ENCODE data around the gene RASA4.
"Not testable (repeated sequence)": the region's sequence is repeated elsewhere in the genome, so short reads cannot be mapped to it uniquely, and the experiment has no call there.

The RASA4 gene

DNA sequence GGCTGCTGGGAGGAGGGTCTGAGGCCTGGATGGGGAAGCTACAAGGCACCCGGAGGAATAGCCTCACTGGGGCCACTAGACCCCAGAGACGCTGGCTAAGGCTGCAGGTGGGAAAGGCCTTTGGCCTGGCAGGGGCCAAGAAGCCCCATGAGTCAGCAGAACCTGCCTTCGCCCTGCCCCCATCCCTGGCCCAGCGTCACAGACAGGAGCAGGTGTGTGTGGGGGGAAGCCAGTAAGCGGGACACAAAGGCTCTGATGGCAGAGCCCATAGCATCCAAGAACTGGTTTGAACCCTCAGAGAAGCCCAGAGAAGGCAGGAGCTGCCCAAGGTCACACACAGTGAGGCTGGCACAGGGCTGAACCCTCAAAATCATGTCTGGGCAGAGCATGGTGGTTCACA lies 9.7 kb downstream of the RASA4 start:
- DNase-seq (ENCODE audit: low read depth in 2 of 2): not testable (repeated sequence)

DNA sequence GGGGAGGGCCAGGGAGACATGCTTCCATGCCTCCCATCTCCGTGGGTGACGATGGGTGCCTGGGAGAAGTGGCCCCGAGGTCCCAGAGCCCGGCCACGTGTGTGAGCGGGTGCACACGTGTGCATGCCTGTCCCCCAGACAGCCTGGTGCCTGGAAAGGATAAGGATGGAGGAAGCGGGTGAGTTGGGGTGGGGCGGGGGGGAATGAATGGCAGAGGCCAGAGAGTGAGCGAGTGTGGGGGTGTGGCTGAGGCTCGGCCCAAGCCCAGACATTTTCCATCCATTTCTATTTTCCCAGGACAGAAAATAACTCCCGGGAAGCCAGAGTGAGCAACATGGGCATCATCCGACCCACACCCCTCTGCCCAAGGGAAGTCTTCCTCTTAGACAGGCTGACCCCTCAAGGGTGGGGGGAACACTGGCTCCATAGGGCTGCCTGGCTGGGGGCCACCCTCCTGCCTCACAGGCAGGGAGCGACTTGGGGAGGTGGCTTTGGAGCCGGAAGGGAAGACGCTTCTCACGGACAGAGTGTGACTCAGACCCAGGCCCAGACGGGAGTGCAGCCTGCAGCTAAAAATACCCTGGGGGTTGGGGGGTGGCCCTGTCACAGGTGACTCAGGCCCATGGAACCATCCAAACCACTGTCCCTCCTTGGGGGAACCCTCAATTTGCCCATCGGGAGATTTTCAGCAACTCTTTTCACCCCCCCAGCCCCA lies 12.0 kb downstream of the RASA4 start:
- DNase-seq (ENCODE audit: low read depth in 2 of 2): not testable (repeated sequence)

DNA sequence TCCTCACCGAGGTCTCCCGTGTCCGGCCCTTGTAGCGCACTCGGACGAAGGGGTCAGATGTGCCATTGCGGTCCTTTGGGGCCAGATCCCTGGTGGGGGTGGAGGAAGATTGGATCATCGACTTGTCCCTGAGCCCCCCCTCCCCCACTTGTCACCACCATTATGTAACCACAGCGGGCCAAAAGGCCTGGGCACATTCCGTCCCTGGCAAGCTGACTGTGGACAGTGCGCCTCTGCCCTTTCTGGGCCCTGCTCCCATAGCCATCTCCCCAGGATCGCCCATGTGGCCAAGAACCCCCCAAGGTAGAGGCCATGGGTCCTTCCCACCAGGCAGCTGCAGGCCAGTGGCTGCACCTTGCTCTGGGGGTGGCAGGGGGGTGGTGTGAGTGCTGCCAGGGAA lies 14.2 kb downstream of the RASA4 start:
- DNase-seq (ENCODE audit: low read depth in 2 of 2): not testable (repeated sequence)

DNA sequence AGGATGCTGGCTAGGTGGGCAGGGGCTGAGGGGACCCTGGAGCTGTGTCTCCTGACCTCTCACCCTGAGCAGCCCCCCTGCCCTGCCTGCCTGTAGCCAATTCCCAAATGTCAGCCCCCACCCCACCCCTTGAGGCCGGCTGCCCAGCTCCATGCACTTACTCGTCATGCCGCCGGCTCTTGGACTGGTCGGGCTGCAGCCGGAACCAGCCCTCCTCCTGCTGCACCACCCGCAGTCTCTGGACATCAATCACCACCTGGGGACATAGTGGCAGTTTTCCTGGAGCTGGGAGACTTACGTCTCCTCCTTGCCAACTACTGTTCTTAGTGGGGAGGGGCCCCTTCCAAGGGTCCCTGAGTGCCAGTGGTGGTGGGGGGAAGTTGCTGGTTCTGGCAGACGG lies 16.9 kb downstream of the RASA4 start:
- not testable (repeated sequence) for DNase-seq (ENCODE audit: low read depth in 2 of 2)

DNA sequence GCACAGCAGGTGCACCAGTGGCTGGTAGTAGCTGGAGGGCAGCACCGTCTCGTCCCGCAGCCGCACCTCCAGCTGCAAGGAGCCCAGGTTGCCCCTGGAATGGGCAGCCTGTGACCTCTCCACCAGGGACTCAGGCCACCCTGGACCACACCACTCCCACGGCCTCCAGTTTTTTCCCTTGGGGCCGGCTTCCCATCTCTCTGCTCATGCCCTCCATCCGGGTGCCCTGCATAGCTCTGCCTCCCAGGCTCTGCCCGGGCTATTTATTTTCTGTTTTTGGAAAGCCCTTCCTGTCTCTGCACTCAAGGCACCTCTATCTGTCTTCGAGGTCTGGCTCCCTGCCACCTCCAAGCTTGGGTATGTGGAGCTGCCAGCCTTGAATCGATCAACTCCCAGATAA lies 20.5 kb downstream of the RASA4 start:
- not testable (repeated sequence) for DNase-seq (ENCODE audit: low read depth in 2 of 2)

DNA sequence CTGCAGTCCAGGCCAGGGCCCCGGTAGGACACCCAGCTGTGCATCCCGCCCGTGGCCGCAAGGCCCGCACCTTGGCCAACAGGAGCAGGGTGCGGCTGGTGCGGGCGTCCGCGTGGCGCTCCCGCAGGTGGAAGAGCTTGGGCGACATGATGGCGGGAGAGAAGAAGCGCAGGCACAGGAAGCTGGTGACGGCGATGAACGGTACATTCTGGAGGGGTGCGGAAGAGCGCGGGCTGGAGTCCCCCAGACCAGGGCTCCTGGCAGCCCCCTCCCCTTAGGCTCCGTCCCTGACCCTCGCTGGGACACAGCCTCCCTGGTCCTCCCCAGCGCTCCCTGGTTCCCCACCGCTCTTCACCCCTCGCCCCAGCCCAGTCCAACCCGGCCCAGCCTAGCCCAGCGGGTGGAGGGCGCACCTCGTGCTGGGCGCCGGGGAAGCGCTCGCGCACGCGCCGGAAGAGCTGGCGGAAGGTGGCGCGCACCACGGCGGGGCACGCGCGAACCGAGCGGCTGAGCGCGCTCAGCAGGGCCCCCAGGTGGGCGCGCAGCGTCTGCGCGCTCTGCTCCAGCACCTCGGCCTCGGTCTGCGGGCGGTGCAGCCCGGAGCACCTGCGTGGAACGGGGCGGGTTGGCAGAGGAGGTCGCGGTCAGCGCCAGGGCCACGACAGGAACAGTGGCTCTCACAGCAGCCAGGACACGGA lies 22.8 kb downstream of the RASA4 start:
- not testable (repeated sequence) for DNase-seq (ENCODE audit: low read depth in 2 of 2)

DNA sequence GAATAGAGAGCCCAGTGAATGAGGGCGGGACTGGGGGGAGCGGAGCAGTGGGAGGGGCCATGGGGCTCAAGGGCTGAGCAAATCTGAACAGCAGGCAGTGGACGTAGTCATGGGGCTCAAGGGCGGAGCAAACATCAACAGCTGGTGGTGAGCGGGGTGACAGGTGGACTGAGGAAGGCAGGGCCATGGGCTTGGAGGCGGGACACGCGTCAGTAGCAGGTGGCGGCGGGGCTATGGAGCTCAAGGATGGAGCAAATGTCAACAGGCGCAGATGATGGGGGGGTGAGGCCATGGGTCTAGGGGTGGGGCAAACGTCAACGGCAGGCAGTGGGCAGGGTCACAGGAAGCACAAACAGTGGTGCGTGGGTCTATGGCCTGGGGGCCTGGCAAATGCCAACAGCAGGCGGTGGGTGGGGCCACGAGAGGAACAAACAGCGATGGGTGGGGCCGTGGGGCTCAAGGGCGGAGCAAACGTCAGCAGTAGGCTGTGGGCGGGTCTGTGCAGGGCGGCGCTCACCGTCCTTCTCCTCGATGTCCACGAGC lies 24.0 kb downstream of the RASA4 start:
- DNase-seq (ENCODE audit: low read depth in 2 of 2): not testable (repeated sequence)

DNA sequence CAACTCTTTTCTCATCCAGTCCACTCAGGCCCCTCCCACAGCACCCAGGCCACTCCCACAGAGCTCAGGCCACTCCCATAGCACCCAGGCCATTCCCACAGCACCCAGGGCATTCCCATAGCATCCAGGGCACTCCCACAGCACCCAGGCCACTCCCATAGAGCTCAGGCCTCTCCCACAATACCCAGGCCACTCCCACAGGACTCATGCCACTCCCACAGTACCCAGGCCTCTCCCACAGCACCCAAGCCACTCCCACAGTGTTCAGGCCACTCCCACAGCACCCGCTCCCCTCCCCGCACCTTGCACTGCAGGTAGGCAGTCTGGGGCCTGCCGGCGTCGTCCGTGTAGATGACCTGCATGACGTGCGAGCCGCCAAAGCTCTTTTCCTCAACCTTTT lies 26.7 kb downstream of the RASA4 start:
- not testable (repeated sequence) for DNase-seq (ENCODE audit: low read depth in 2 of 2)

DNA sequence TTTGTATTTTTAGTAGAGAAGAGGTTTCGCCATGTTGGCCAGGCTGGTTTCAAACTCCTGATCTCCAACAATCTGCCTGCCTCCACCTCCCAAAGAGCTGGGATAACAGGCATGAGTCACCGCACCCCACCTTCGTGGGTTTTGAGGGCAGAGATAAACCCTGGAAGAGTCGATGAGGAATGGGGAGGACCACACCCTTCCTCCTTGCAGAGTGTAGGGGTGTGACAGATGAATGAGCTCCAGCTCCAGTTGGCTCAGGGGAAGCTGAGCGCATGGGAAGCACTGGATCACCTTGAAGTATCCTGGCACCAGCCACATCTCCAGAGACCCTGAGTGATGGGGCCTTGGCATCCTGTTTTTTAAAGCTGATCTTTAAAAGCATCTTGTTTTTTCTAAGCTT lies 33.1 kb downstream of the RASA4 start:
- DNase-seq (ENCODE audit: low read depth in 2 of 2): not testable (repeated sequence)

DNA sequence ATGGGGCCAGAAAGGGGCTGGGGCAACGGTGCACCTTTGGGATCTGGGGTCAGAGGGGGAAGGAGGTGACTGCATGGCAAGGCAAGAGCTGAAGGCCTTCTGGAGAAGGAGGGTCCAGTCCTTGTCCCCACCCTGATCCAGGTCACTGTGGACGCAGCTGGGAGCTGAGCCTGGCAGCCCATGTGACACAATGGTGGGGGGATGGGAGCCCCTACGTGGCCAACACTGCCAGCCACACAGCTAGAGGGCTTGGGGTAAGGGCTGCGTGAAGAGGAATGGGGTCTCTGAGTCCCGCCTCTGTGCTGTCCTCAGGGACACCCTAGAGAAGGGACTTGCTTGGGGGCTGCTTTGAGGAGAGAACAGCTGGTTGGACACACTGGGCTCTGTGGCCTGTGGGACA lies 34.8 kb downstream of the RASA4 start:
- DNase-seq (ENCODE audit: low read depth in 2 of 2): not testable (repeated sequence)

DNA sequence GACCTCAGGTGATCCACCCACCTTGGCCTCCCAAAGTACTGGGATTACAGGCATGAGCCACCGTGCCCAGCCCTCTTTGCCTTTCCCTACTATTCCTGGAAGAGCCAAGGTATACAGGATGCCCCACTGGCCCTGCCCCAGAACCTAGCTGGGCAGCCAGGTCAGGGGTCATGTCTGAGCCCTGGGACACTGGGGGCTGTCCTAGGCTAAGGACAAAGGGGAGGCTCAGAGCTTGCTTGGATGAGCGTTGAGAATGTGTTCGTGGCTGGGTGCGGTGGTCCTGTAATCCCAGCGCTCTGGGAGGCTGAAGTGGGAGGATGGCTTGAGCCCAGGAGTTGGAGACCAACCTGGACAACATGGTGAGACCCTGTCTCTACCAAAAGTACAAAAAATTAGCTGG lies 38.1 kb downstream of the RASA4 start:
- not testable (repeated sequence) for DNase-seq (ENCODE audit: low read depth in 2 of 2)

DNA sequence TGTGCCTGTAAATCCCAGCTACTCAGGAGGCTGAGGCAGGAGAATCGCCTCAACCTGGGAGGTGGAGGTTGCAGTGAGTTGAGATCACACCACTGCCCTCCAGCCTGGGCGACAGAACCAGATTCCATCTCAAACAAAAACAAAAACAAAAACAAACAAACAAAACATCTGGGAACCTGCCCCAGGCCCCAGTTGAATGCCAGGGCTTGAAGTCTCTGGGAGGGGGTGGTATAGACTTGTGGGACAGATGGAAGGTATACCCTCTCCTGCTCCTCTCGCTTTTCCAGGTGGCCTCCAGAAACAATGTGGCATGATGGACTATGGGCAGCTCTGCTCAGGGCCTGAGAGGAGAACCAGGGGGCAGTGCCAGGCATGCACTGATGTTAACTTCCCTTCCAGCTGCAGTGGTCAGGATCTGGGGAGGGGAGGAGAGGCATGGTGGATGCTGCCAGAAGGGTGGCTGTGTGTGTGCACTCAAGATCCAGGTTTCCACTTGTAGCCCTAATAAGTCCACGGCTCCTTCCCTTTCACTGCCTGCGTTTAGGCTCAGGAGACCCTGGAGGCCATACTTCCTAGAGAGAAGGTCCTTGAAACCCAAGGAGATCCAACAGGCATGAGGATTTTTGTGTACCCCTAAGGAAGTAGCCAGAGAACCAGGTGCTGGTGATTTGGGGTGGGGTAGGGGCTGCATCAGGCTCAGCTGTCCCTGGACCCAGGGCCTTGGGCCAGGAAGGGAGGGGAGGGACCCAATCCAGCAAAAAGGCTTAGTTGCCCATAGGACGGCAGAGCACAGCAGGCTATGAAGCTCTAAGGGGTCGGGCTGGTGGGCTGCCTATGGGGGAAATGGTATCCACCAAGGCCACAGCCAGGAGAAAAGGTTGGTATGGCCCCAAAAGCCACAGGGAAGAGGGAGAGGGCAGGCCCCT lies 39.0 kb downstream of the RASA4 start:
- DNase-seq (ENCODE audit: low read depth in 2 of 2): not testable (repeated sequence)

DNA sequence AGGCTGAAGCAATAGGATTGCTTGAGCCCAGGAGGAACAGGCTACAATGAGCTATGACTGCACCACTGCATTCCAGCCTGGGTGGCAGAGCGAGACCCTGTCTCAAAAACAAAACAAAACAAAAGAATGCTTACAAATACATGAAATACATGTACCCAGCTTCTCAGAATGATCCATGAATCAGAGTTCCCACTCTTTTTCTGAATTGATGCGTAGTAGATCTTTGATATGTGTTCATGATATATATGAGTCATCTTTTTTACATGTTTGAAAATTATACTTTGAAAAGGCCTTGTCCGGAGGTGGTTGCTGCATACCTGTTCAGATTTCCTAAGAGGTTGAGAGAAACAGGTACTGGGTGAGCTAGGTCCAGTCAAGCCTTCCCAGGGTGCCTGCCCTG lies 40.2 kb downstream of the RASA4 start:
- not testable (repeated sequence) for DNase-seq (ENCODE audit: low read depth in 2 of 2)

DNA sequence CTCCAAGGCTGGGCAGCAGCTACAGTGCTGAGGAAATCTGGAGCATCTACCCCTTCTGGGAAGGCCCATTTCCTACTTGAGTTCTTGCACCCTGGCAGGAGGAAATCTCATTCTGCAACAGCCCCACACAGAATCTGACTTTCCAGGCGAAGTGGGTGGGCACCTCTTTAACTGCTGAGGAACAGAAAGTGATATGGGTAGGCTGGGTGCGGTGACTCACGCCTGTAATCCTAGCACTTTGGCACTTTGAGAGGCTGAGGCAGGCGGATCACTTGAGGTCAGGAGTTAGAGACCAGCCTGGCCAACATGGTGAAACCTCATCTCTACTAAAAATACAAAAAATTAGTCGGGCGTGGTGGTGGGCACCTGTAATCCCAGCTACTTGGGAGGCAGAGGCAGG lies 41.9 kb downstream of the RASA4 start:
- DNase-seq (ENCODE audit: low read depth in 2 of 2): not testable (repeated sequence)

DNA sequence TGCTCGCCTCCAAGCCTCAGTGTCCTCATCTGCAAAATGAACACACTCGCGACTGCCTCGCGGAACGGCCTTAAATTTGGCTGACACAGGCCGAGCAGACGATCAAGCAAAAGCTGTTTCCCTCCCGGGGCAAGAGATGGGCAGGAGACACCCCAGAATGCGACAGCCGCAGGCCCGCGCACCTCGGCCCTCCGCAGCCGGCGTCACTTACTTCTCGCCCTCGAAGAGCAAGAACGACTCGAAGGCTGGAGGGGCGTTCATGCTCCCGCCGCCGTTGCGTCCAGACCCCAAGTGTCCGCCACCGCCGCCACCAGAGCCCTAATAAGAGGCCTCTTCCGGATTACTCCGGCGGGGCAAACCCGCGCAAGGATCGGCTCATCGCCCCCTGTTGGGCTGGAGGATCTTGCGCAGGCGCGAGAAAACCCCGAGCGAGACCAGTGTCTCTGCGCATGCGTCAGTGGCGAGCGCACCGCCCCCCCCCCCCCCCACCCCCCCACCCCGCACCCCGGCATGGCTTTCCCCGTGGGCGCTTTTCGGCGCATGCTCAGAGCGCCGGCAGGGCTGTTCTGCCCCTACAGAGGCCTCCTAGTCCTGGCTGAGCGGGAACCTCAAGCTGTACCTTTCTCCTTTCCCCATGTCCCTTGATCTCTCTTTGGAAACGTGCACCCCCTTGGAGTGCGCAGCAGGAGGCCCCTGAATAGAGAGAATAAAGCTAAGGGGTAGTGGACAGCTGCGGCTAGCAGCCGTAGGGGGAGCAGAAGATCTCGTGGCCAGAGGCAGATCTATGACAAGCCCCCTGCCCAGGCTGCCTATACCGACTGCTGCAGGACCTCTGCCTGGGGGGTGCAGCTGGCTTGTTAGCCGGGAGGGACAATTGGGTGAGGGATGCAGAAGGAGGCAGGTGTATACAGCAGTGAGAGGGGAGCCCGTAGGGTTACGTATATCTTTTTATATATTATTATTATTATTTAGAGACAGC lies 44.0 kb downstream of the RASA4 start, which contains the start of gene POLR2J3:
Gene POLR2J3, minus strand, starts transcription at position 323 of the 979 bp plus-strand sequence. Its CDS starts 62 bp downstream, at position 261.
- peak; percentile 96 to 100 for DNase-seq (ENCODE audit: low read depth in 2 of 2)

DNA sequence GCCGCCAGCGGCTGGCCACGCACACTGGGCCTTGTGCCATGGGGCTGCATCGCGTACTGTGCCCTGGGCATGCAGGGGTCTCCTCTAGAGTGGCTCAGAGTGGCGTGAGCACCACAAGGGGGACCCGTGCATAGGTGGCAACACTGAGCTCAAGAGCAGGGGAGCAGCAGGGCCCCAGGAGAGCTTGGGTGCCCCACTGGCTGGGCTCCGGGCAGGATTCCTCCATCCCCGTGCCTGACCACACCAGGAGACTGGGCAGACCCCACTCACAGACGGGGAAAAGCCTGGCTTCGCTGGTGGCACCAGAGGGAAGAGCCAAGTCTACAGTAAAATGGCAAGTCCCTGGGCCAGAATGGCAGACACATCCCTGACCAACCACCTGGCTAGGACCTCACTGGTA lies 47.9 kb downstream of the RASA4 start:
- not testable (repeated sequence) for DNase-seq (ENCODE audit: low read depth in 2 of 2)

DNA sequence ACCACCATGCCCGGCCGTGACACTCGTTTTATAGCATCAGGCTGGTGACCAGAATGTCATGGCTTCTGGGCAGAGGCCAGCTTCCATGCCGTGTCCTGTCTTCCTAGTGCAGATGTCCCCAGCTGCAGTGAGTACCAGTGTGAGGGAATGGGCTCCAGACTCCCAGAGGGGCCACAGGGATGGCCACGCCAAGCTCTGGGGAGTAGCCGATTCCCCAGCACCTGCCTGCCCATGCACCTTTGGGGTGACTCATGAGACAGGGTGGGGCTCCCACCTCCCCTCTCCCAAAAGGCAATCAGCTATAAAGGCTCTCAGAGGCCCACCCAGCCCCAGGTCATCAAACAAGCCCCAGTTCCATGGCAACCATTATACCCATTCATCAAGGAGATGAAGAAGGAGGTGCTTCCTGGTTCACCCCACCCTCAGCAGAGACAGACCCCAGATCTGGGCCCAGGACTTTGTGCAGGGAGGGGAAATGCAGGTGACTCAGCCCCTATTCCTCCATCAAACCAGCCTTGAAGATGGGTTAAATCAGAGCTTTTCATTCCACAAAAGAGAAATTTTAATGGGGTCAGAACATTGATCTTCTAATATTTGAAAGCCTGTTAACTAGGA lies 65.6 kb downstream of the RASA4 start, which contains the start of gene SPDYE2:
Gene SPDYE2, plus strand, starts transcription at position 419 of the 615 bp plus-strand sequence. CDS start 2,030 bp downstream, outside the sequence.
- not testable (repeated sequence) for DNase-seq (ENCODE audit: low read depth in 2 of 2)

DNA sequence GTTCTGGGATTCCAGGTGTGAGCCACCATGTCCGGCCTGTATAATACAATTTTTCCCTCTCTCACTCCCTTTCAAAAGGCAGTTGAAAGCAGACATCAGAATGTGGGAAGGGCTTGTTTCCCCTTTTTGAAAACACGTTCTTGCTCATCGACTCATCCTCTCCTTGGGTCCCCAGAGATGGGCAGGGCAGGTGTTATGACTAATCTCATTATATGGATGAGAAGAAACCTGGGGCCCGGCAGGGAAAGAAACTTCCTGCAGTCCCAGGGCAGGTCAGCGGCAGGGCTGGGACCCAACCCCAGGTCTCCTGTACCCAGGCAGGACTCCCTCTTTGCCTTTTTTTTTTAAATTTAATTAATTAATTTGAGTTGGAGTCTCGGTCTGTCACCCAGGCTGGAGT lies 70.2 kb downstream of the RASA4 start:
- DNase-seq (ENCODE audit: low read depth in 2 of 2): not testable (repeated sequence)

DNA sequence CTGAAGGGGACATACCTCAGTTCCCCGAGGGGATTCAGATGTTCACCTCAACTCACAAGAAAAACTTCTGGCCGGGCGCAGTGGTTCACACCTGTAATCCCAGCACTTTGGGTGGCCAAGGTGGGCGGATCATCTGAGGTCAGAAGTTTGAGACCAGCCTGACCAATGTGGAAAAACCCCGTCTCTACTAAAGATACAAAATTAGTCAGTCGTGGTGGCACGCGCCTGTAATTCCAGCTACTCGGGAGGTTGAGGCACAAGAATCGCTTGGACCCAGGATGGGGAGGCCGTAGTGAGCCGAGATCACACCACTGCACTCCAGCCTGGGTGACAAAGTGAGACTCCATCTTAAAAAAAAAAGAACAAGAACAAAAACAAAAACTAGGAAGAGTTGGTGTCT lies 71.3 kb downstream of the RASA4 start:
- DNase-seq (ENCODE audit: low read depth in 2 of 2): not testable (repeated sequence)

DNA sequence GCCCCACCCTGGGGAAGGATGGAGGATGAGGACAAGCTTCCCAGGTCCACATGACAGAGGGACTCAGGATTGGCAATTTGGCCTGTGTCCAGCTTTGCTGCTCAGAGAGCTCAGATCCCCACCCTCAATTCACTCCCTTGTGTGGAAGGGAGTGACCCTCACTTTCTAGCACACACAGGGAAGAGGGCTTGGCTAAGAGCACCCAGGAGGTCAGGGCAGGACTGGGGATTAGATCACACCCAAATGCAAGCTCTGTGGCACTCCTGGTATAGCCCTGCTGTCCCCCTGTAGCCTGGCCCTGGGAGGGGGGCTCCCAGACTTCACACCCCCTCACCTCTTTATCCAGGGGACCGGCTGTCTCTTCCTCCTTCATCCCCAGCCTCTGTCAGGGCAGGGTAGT lies 72.2 kb downstream of the RASA4 start:
- not testable (repeated sequence) for DNase-seq (ENCODE audit: low read depth in 2 of 2)
